Epidermal melanocyte (primary cell): ENCODE data around the gene OBI1.

Experiments
- DNase-seq: peaks from one replicate; pipeline ENCODE4 v3.0.0; 2011; ENCODE audit warnings: low spot score; ENCODE audit not compliant: insufficient read length

The OBI1 gene

GRCh38 chr13:78576261-78576660 is 82.7 kb downstream of the OBI1 start:
- no peak for DNase-seq

GRCh38 chr13:78572459-78572858 is 86.5 kb downstream of the OBI1 start:
- DNase-seq = no peak

GRCh38 chr13:78569029-78569428 is 89.9 kb downstream of the OBI1 start:
- DNase-seq = no peak

- DNase-seq = no peak
These were observed 92.3 kb downstream of the OBI1 start for GRCh38 chr13:78566631-78567030.
